Small intestine (tissue), 7 donors: Measurements from ENCODE around the gene NEAT1. TPM values are rescaled to one million over a fixed set of nuclear protein-coding genes. Genes with fewer than 3 reads are reported as not detected.

Experiments used
- DNase-seq, 2 donors: peaks; one replicate each; pipeline versions ENCODE4 v3.0.0 to v3.0.0-alpha.2; 2013
- FAIRE-seq: peaks from 2 replicates; lab custom pipeline; 2012; peaks lifted over from hg19 to GRCh38; lab: Jason Lieb, UNC
- H3K27ac ChIP-seq, 3 donors: one replicate each; pipeline ENCODE4 v1.5.1; 2013; ENCODE audit warnings: low read length in 2 of 3, mild to moderate bottlenecking in 2 of 3, control low read depth in 1 of 3, inconsistent platforms in 1 of 3, low read depth in 1 of 3, moderate library complexity in 1 of 3
- H3K27me3 ChIP-seq, 3 donors: one replicate each; pipeline ENCODE4 v1.6.1; 2013; ENCODE audit warnings: low read length in 3 of 3, inconsistent platforms in 1 of 3; ENCODE audit not compliant: control insufficient read depth in 3 of 3, insufficient read depth in 3 of 3
- H3K36me3 ChIP-seq, 3 donors: one replicate each; pipeline ENCODE4 v1.6.1; 2013; ENCODE audit warnings: low read length in 3 of 3, inconsistent platforms in 1 of 3, low read depth in 1 of 3, mild to moderate bottlenecking in 1 of 3, moderate library complexity in 1 of 3; ENCODE audit not compliant: control insufficient read depth in 3 of 3, insufficient read depth in 2 of 3
- H3K4me1 ChIP-seq, 3 donors: one replicate each; pipeline ENCODE4 v1.6.1; 2013; ENCODE audit warnings: low read length in 2 of 3, inconsistent platforms in 1 of 3, low read depth in 1 of 3, mild to moderate bottlenecking in 1 of 3, moderate library complexity in 1 of 3; ENCODE audit not compliant: control insufficient read depth in 3 of 3, insufficient read depth in 2 of 3
- H3K4me3 ChIP-seq, 3 donors: one replicate each; pipeline ENCODE4 v1.5.1; 2013; ENCODE audit warnings: low read length in 3 of 3, control low read depth in 1 of 3, inconsistent platforms in 1 of 3, low read depth in 1 of 3, mild to moderate bottlenecking in 1 of 3, moderate library complexity in 1 of 3
- H3K9me3 ChIP-seq, 2 donors: one replicate each; pipeline ENCODE4 v1.6.1; 2013; ENCODE audit warnings: low read depth in 1 of 2, low read length in 1 of 2; ENCODE audit not compliant: control insufficient read depth in 2 of 2, insufficient read depth in 1 of 2
- WGBS, 3 donors: extraction: QIAGEN DNeasy Blood & Tissue Kit; methylation state at CpG; one replicate each; pipeline ENCODE4 v1.1.7; 2013; 5-methylcytosine and 5-hydroxymethylcytosine counted together
- polyA plus RNA-seq, 4 donors: library from polyadenylated mRNA; stranded (reverse) in 3 of 4; unstranded in 1 of 4; fragments of 200-250 nt in 3 of 4; fragments of 120-200 nt in 1 of 4; gene quantifications; one replicate each; pipeline versions ENCODE4 v1.2.1 to v1.2.3, GENCODE V29; 2013
- donor health status: healthy with polysubstance abuse.
- donor health status: control.
- donor health status: control.
- donor health status: Bipolar disorder and iron deficiency.
- donor health status: healthy.

Gene NEAT1
- polyA plus RNA-seq, 4 donors: 256 to 3,420 (median 1,041) TPM

DNA sequence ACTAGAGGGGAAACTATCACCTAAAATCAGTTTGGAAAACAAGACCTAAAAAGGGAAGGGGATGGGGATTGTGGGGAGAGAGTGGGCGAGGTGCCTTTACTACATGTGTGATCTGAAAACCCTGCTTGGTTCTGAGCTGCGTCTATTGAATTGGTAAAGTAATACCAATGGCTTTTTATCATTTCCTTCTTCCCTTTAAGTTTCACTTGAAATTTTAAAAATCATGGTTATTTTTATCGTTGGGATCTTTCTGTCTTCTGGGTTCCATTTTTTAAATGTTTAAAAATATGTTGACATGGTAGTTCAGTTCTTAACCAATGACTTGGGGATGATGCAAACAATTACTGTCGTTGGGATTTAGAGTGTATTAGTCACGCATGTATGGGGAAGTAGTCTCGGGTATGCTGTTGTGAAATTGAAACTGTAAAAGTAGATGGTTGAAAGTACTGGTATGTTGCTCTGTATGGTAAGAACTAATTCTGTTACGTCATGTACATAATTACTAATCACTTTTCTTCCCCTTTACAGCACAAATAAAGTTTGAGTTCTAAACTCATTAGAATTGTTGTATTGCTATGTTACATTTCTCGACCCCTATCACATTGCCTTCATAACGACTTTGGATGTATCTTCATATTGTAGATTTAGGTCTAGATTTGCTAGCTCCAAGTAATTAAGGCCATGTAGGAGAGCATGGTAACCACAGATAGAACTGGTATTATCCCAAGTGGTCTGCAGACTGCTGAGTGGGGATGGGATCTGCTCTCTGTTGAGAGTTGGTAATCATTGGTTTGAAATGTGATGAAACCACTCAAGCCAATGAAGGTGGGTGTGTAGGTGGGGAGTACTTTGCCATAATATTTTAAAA, 3.6 kb downstream of the NEAT1 start:
- H3K9me3 ChIP-seq: no peaks in the 10 kb centered on the region
- FAIRE-seq: no peak
- peak overlapping the region; percentile 94 to 100 (median 96) for H3K27ac ChIP-seq
- H3K27me3 ChIP-seq: no peaks in the 10 kb centered on the region
- H3K36me3 ChIP-seq: peaks cover 0 to 30% (median 9%) of the 10 kb centered on the region in 3 donors
- H3K4me3 ChIP-seq: peak overlapping the region; percentile 43 to 73 (median 69)
- H3K4me1 ChIP-seq: peaks cover 0 to 28% (median 0%) of the 10 kb centered on the region in 3 donors
- 1 to 2% (median 1%) methylated on average over 9 of the region's 9 CpGs for WGBS, 3 donors
- DNase-seq: peak; percentile 80 to 83

DNA sequence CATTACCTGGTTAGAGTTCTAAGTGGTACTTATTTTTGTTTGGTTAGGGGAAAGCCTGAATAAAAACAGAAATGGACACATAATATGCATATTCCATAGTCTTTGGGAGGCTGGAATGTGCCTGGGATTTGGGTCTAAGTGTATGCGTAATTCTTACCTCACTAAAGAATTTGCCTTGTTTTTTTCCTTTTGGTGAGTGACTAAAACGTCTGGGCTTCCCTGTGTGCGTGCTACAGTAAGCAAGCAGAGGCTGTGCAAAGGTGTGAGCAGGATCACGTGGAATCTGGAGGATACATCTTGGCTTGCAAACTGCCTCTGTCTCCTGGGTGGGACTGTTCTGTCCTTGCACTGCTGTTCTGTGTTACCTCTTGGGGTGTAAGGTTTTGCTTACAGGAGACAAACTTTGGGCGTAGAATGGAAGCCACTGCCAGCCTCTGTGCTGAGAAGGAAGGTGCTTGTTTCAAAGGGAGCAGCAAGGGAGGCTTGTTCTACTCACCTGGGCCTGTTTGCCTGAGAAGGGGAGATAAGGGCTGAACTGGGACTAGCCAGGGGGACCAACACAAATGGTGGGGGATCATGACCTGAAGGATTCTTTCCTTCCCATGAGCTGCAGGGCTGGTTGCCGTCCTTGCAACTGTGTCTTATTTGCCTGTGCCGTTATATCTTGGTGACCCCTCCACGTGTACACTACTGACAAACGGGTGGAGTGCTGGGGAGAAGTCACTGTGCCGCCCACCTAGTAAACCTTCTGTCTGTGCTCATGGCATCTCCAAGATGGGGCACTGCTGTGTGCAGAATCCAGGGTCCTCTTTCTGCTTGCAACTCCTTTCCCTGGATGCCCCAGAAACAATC, 4.5 kb downstream of the NEAT1 start:
- FAIRE-seq (no peak), DNase-seq (peak; percentile 65 to 83)
- 17 to 18% (median 17%) methylated on average over 10 of the region's 10 CpGs for WGBS, 3 donors
- H3K9me3 ChIP-seq: no peaks in the 10 kb centered on the region
- peak overlapping the region; percentile 2 to 73 (median 69) for H3K4me3 ChIP-seq
- H3K27ac ChIP-seq: peak overlapping the region; percentile 94 to 100 (median 96)
- H3K36me3 ChIP-seq: peaks cover 0 to 30% (median 9%) of the 10 kb centered on the region in 3 donors
- peaks cover 0 to 21% (median 0%) of the 10 kb centered on the region in 3 donors for H3K4me1 ChIP-seq
- no peaks in the 10 kb centered on the region for H3K27me3 ChIP-seq

GRCh38 chr11:65427691-65428577, 5.3 kb downstream of the NEAT1 start:
- Histone ChIP-seq H3K4me3 (peak overlapping the region in 1 of 3 donors; percentile 73), H3K27me3 (no peaks in the 10 kb centered on the region), H3K9me3 (no peaks in the 10 kb centered on the region), H3K27ac (peak overlapping the region; percentile 94 to 100 (median 96)), H3K4me1 (peaks cover 0 to 18% (median 0%) of the 10 kb centered on the region in 3 donors), H3K36me3 (peaks cover 0 to 29% (median 9%) of the 10 kb centered on the region in 3 donors)
- DNase-seq (peak; percentile 65 to 69), FAIRE-seq (no peak)
- 22 to 25% (median 25%) methylated on average over 11 of the region's 11 CpGs for WGBS, 3 donors

- Histone ChIP-seq H3K4me3 (peak overlapping the region in 1 of 3 donors; percentile 18), H3K9me3 (no peaks in the 10 kb centered on the region), H3K27me3 (no peaks in the 10 kb centered on the region), H3K36me3 (peaks cover 0 to 23% (median 9%) of the 10 kb centered on the region in 3 donors), H3K4me1 (peaks cover 0 to 18% (median 0%) of the 10 kb centered on the region in 3 donors), H3K27ac (peak overlapping the region; percentile 94 to 100 (median 96))
- whole genome bisulfite sequencing, 3 donors: 25 to 43% (median 31%) methylated on average over 5 of the region's 5 CpGs
- no peak for DNase-seq
- FAIRE-seq: no peak
These were observed 6.0 kb downstream of the NEAT1 start for GRCh38 chr11:65428578-65429067.

- 9 to 15% (median 10%) methylated on average over 9 of the region's 9 CpGs for WGBS, 3 donors
- Histone ChIP-seq H3K27me3 (no peaks in the 10 kb centered on the region), H3K36me3 (peaks cover 0 to 18% (median 5%) of the 10 kb centered on the region in 3 donors), H3K27ac (peak overlapping the region; percentile 58 to 100 (median 72)), H3K9me3 (no peaks in the 10 kb centered on the region), H3K4me1 (peaks cover 0 to 18% (median 0%) of the 10 kb centered on the region in 3 donors), H3K4me3 (peak overlapping the region in 1 of 3 donors; percentile 1)
- DNase-seq (peak; percentile 64 to 70), FAIRE-seq (no peak)
These were observed 6.6 kb downstream of the NEAT1 start for GRCh38 chr11:65429068-65429681.

DNA sequence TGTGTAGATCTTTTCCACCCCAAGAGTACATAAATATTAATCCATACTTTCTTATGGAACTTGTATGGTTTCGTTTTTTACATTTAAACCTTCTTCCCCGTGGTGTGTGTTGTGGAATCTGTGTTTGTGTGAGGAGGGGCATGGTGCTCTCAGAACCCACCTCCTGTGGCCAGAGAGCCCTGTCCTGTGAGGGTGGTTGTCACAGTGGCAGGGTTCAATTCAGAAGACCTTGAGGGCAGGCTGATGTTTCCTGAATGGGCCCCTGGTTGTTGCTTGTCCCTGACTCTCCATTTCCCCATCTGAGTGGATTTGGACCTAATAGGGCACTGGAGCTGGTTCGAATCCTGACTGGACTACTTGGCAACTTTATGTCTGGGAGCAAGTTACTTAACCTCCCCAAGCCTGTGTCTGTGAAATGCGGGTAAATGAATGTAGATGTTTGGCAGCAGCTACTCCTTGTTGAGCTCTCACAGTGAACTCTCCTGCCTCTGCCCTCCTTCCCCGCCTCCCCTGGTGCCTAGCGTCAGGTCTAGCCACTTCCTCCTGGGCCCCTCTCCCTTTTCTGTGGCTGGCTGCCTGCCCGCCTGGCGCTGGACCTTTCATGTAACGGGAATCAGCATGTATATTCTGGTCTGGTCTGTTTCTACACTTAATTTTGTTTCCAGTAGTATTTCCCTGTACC, 7.3 kb downstream of the NEAT1 start:
- H3K36me3 ChIP-seq: peaks cover 0 to 15% (median 7%) of the 10 kb centered on the region in 3 donors
- H3K4me3 ChIP-seq: no peak overlapping the region
- 11 to 32% (median 26%) methylated on average over 9 of the region's 9 CpGs for WGBS, 3 donors
- peaks cover 0 to 18% (median 2%) of the 10 kb centered on the region in 3 donors for H3K4me1 ChIP-seq
- FAIRE-seq: no peak
- DNase-seq: peak; percentile 57 to 63
- H3K9me3 ChIP-seq: no peaks in the 10 kb centered on the region
- H3K27me3 ChIP-seq: no peaks in the 10 kb centered on the region
- H3K27ac ChIP-seq: peak overlapping the region; percentile 83 to 100 (median 85)
